Vagina (tissue), 2 donors: ENCODE results near the gene MINDY4. TPM values are rescaled to one million over a fixed set of nuclear protein-coding genes. Genes with fewer than 3 reads are reported as not detected.

Experiments
- DNase-seq, 2 donors: peaks; one replicate each; pipeline ENCODE4 v3.0.0-alpha.2; 2017; ENCODE audit errors: extremely low spot score in 2 of 2
- H3K27ac ChIP-seq: fragments of 200-600 bp; sonication (generic); one replicate; pipeline ENCODE4 v1.5.1; 2019
- H3K27me3 ChIP-seq: fragments of 200-600 bp; sonication (generic); one replicate; pipeline ENCODE4 v1.5.1; 2019
- H3K36me3 ChIP-seq, 2 donors: fragments of 200-600 bp; sonication (generic); one replicate each; pipeline ENCODE4 v1.5.1; 2017 to 2019
- H3K4me1 ChIP-seq: fragments of 200-600 bp; sonication (generic); one replicate; pipeline ENCODE4 v1.5.1; 2019
- H3K4me3 ChIP-seq, 2 donors: fragments of 200-600 bp; sonication (generic); 1 replicate in 1 of 2; 2 replicates in 1 of 2; pipeline ENCODE4 v1.5.1; 2016 to 2019
- H3K9me3 ChIP-seq: fragments of 200-600 bp; sonication (generic); one replicate; pipeline ENCODE4 v1.5.1; 2019
- POLR2A ChIP-seq, 2 donors: fragments of 450-650 bp; IDR thresholded peaks; one replicate each; pipeline ENCODE4 v1.6.1; 2017; ENCODE audit warnings: antibody characterized with exemption in 2 of 2, mild to moderate bottlenecking in 2 of 2, moderate library complexity in 2 of 2
- POLR2AphosphoS5 ChIP-seq, 2 donors: sonication (generic); formaldehyde crosslinking; IDR thresholded peaks; one replicate each; pipeline ENCODE4 v1.9.0; 2017; ENCODE audit warnings: antibody characterized with exemption in 2 of 2, mild to moderate bottlenecking in 2 of 2, low read depth in 1 of 2; ENCODE audit not compliant: insufficient read depth in 1 of 2
- intact Hi-C: fragments of 100-400 bp; cut with DNase I; formaldehyde crosslinking; loops from one replicate; pipeline ENCODE4 v1.15.1; 2023
- total RNA-seq: library from RNA; depleted of rRNA; stranded (reverse); fragments of >200 nt; gene quantifications from one replicate; pipeline ENCODE4 v1.2.3, GENCODE V29; 2016
- TF ChIP-seq, protein P1 (sequence below), 3 experiments: fragments of 450-650 bp in 2 of 3; fragments of 200-600 bp in 1 of 3; sonication (generic) in 1 of 3; IDR thresholded peaks; one replicate each; pipeline ENCODE4 v1.5.1; 2017 to 2019; ENCODE audit warnings: antibody characterized with exemption in 3 of 3, mild to moderate bottlenecking in 2 of 3, moderate library complexity in 2 of 3

The MINDY4 gene
- 10.3 TPM for total RNA-seq

DNA sequence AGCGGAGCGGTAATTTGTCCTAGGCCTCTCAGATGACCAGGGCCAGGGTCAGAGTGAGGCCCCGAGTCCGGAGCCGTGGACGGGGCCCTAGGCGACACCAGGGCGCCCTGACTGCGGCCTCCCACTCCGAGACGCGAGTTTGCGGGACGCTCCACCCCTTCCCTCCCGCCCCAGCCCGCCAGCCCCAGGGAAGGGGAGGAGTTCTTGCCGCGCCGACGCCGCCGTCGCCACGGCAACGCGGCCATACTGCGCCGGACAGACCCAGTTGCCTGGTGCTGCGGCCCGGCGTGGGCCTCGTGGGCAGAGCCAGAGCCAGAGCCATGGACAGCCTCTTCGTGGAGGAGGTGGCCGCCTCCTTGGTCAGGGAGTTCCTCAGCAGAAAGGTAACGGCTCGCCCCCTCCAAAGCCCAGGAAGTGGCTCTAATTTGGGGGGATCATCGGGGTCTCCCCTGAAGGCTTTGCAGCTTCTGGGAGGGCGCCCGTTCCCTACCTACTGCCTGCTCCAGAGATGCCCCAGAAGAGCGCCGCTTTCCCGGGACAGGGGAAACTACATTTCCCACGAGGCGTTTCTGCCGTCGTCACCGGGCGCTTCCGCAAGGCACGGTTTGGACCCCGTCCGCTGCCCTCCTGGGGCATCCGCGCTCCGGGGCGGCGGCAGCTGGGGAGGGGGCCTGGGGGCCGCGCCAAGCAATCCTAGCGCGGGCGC lies at the start of gene MINDY4:
Gene MINDY4, plus strand, starts transcription at position 244 of the 706 bp plus-strand sequence. Its CDS starts 77 bp downstream, at position 321.
- Histone ChIP-seq H3K36me3 (no peaks in the 10 kb centered on the region), H3K27ac (peak within 1 kb of the TSS; percentile 78), H3K4me1 (peaks cover 22% of the 10 kb centered on the region), H3K9me3 (no peaks in the 10 kb centered on the region), H3K4me3 (peak within 1 kb of the TSS; percentile 77 to 87), H3K27me3 (no peaks in the 10 kb centered on the region)
- DNase-seq: no peak
- intact Hi-C loops: no loop called here
- peak; percentile 5 to 71 for TF ChIP-seq POLR2AphosphoS5 (IDR thresholded peaks at IDR 0.05; ENCODE audit: insufficient read depth in 1 of 2, low read depth in 1 of 2)
- TF ChIP-seq, protein P1, sequence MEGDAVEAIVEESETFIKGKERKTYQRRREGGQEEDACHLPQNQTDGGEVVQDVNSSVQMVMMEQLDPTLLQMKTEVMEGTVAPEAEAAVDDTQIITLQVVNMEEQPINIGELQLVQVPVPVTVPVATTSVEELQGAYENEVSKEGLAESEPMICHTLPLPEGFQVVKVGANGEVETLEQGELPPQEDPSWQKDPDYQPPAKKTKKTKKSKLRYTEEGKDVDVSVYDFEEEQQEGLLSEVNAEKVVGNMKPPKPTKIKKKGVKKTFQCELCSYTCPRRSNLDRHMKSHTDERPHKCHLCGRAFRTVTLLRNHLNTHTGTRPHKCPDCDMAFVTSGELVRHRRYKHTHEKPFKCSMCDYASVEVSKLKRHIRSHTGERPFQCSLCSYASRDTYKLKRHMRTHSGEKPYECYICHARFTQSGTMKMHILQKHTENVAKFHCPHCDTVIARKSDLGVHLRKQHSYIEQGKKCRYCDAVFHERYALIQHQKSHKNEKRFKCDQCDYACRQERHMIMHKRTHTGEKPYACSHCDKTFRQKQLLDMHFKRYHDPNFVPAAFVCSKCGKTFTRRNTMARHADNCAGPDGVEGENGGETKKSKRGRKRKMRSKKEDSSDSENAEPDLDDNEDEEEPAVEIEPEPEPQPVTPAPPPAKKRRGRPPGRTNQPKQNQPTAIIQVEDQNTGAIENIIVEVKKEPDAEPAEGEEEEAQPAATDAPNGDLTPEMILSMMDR (IDR thresholded peaks at IDR 0.05): no peak
- TF ChIP-seq POLR2A (IDR thresholded peaks at IDR 0.05): no peak

DNA sequence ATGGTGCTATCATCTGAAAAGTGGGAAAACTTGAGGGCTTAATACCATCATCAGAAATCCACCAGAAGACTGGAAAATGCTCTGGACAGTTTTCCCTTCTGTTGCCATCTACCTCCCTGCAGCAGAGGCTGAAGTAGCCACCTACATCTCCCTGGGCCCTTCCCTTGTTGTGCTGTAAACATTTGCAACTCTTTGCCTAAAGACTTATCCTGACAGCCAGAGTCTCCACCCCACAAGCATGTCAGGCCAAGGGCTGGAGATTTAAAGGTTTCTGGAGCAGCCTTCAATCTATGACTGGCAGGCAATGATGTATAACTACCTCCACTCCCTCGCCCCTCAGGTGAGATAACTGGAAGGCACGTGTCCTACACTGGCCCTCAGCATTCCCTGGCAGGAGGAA lies 49.0 kb upstream of the MINDY4 start:
- TF ChIP-seq POLR2A (IDR thresholded peaks at IDR 0.05) (no peak), POLR2AphosphoS5 (IDR thresholded peaks at IDR 0.05; ENCODE audit: insufficient read depth in 1 of 2, low read depth in 1 of 2) (no peak)
- TF ChIP-seq, protein P1 (IDR thresholded peaks at IDR 0.05): no peak
- no peak for DNase-seq
- H3K36me3 ChIP-seq: no peaks in the 10 kb centered on the region
- H3K27ac ChIP-seq: no peak overlapping the region
- intact Hi-C loops: loop anchor here (10.0 kb wide), 1 partner anchor 57 kb away; no protein-coding TSS in a partner anchor
- no peaks in the 10 kb centered on the region for H3K4me1 ChIP-seq
- H3K4me3 ChIP-seq: no peak overlapping the region
- H3K9me3 ChIP-seq: no peaks in the 10 kb centered on the region
- H3K27me3 ChIP-seq: no peaks in the 10 kb centered on the region

DNA sequence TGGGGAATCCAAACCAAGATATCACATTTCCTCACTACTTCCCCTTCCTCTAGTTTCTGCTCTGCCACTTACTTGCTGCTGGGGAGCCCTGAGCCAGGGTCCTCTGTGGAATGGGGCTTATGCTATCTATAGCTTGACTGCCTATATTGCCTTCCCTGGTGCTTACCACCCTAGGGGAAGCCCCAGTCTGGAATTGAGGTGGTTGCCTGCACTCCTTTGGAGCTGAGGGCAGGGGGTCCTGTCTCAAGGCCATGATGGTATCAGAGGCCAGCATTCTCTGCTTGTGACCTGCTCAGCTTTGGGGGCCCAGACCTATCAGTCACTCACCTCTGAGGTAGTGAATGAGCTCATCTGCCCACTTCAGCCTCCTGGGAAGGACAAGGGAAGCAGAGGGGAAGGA lies 48.5 kb upstream of the MINDY4 start:
- intact Hi-C loops: loop anchor here (10.0 kb wide), 1 partner anchor 58 kb away; no protein-coding TSS in a partner anchor
- H3K27me3 ChIP-seq: no peaks in the 10 kb centered on the region
- no peak overlapping the region for H3K4me3 ChIP-seq
- no peak for DNase-seq
- no peak overlapping the region for H3K27ac ChIP-seq
- no peak for TF ChIP-seq POLR2AphosphoS5 (IDR thresholded peaks at IDR 0.05; ENCODE audit: insufficient read depth in 1 of 2, low read depth in 1 of 2)
- TF ChIP-seq, protein P1 (IDR thresholded peaks at IDR 0.05): no peak
- no peak for TF ChIP-seq POLR2A (IDR thresholded peaks at IDR 0.05)
- no peaks in the 10 kb centered on the region for H3K36me3 ChIP-seq
- no peaks in the 10 kb centered on the region for H3K9me3 ChIP-seq
- no peaks in the 10 kb centered on the region for H3K4me1 ChIP-seq

DNA sequence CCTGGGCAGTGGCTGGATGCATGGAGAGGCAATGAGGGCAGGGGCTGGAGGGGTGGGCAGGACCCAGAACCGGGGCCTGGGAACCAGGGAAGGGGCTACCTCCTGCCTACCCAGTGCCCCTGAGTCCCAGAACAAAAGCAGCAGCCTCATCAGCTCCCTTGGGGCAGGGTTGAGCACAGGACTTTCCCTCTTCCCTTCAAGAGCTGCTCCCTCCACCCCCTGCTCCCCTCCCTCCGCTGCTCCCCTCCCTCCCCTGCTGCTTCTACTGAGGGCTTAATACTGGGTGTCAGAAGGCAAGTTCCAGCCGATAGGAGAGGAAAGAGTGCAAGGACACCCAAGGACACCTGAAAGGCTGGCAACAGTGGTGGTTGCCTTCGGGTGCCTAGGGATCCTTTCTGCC lies 47.4 kb upstream of the MINDY4 start:
- Histone ChIP-seq H3K27me3 (no peaks in the 10 kb centered on the region), H3K4me3 (no peak overlapping the region), H3K27ac (no peak overlapping the region), H3K36me3 (no peaks in the 10 kb centered on the region), H3K9me3 (no peaks in the 10 kb centered on the region), H3K4me1 (no peaks in the 10 kb centered on the region)
- no peak for DNase-seq
- TF ChIP-seq POLR2A (IDR thresholded peaks at IDR 0.05) (no peak), POLR2AphosphoS5 (IDR thresholded peaks at IDR 0.05; ENCODE audit: insufficient read depth in 1 of 2, low read depth in 1 of 2) (no peak)
- TF ChIP-seq, protein P1 (IDR thresholded peaks at IDR 0.05): no peak
- intact Hi-C loops: loop anchor here (10.0 kb wide), 1 partner anchor 59 kb away; no protein-coding TSS in a partner anchor
